ENCODE results near the gene EPHA7. TPM values are rescaled to one million over a fixed set of nuclear protein-coding genes. Genes with fewer than 3 reads are reported as not detected.

Gene EPHA7
- total RNA-seq, 6 experiments from 2014 or later, result 0.03 TPM; not detected in 5

DNA sequence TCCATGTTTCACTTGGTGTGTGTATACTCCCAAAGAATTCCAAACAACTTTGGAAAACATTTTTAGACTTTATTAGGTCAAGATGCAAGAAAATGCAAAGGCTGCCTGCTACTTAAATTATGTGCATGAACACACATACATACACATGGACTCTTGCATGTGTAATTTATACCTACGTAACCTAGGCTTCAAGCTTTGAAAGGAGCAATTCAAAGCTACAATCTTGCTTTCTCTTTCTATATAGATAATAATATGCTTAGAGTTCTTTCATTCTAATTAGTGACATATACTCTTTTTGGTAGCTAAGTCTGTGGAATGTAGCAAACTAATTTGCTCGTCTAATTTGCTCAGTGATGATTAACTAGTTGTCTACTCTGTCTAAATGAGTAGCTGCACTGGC is 146.5 kb downstream of the EPHA7 start:
- Mint-ChIP-seq H3K4me1 (ENCODE audit: low read depth) (no peaks in the 10 kb centered on the region), H3K27me3 (ENCODE audit: insufficient read depth) (no peaks in the 10 kb centered on the region)

GRCh38 chr6:93272211-93272610 is 147.1 kb downstream of the EPHA7 start:
- DNase-seq, result no peak
- no peak overlapping the region for H3K4me3 Mint-ChIP-seq
- no peaks in the 10 kb centered on the region for H3K36me3 Mint-ChIP-seq (ENCODE audit: low read depth)
- H3K27me3 Mint-ChIP-seq (ENCODE audit: insufficient read depth), result no peaks in the 10 kb centered on the region
- no peak overlapping the region for H3K27ac Mint-ChIP-seq
- peaks cover 15% of the 10 kb centered on the region for H3K9me3 Mint-ChIP-seq
- no peaks in the 10 kb centered on the region for H3K4me1 Mint-ChIP-seq (ENCODE audit: low read depth)
- TF ChIP-seq CTCF (IDR thresholded peaks at IDR 0.05), result no peak

More for the DNA sequence above, 146.5 kb downstream of the EPHA7 start:
- Mint-ChIP-seq H3K9me3 (peaks cover 22% of the 10 kb centered on the region), H3K27ac (no peak overlapping the region), H3K4me3 (no peak overlapping the region), H3K36me3 (ENCODE audit: low read depth) (no peaks in the 10 kb centered on the region)
- no peak for TF ChIP-seq CTCF (IDR thresholded peaks at IDR 0.05)
- DNase-seq, result no peak

DNA sequence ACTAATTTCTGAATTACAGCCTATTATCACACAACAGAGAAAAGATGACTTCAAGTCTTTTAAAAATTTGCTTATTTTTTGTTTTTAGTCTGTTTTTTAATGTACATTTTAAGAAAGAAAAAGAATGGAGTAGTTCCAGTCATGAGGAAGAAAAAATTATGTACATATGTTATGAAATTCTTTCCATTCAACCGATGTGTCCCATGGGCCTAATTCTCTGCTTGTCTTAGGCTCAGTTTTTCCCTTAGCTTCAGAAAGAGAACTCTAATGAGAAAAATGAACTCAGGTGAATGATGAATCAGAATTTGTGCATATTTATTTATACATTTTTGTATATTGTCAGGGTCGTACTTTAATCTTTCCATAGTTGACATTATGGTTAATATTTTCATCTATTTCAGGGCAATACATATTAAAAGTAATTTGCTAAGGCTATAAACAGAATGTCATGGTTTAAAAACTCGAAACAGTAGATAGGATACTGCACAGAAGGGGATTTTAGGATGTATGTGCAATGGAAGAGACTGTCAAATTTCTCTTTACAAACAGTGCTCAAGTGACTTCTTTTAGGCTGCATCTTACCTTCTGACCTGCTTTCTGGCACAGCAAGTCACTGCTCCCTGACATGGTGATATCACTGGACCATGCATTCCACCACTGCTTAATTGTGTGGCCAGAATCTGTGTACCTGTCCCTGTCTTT is 153.1 kb downstream of the EPHA7 start:
- Mint-ChIP-seq H3K4me3 (no peak overlapping the region), H3K27ac (no peak overlapping the region), H3K36me3 (ENCODE audit: low read depth) (no peaks in the 10 kb centered on the region), H3K27me3 (ENCODE audit: insufficient read depth) (no peaks in the 10 kb centered on the region), H3K9me3 (no peaks in the 10 kb centered on the region; the same call in 1 of the 2 replicates), H3K4me1 (ENCODE audit: low read depth) (no peaks in the 10 kb centered on the region)
- DNase-seq, result no peak
- TF ChIP-seq CTCF (IDR thresholded peaks at IDR 0.05), result no peak

GRCh38 chr6:93260881-93261280 is 158.5 kb downstream of the EPHA7 start:
- H3K9me3 Mint-ChIP-seq, result peaks cover 7% of the 10 kb centered on the region
- H3K4me3 Mint-ChIP-seq, result no peak overlapping the region
- TF ChIP-seq CTCF (IDR thresholded peaks at IDR 0.05), result no peak
- no peak overlapping the region for H3K27ac Mint-ChIP-seq
- H3K27me3 Mint-ChIP-seq (ENCODE audit: insufficient read depth), result no peaks in the 10 kb centered on the region
- DNase-seq, result no peak
- H3K36me3 Mint-ChIP-seq (ENCODE audit: low read depth), result no peaks in the 10 kb centered on the region
- H3K4me1 Mint-ChIP-seq (ENCODE audit: low read depth), result no peaks in the 10 kb centered on the region

DNA sequence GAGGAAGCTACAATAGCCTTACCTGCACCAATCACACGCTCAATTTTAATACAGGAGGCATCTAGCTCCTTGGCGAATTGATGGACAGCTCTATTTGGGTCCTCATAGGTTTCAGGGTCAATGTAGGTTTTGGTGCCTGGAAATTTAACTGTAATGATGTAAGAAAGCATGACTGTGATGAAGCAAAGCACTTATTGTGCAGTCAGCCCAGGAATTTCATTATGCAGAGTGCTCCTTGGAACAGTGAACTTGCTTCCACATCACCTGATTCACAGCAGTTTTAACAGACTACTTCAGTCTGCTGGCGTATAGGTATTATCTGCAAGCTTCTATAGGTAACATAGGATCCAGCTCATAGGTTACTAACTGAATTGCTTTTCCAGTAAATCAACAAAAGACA is 160.0 kb downstream of the EPHA7 start:
- Mint-ChIP-seq H3K9me3 (peaks cover 13% of the 10 kb centered on the region), H3K4me3 (no peak overlapping the region), H3K27ac (no peak overlapping the region), H3K27me3 (ENCODE audit: insufficient read depth) (no peaks in the 10 kb centered on the region; the same call in 1 of the 2 replicates), H3K36me3 (ENCODE audit: low read depth) (no peaks in the 10 kb centered on the region), H3K4me1 (ENCODE audit: low read depth) (no peaks in the 10 kb centered on the region)
- no peak for TF ChIP-seq CTCF (IDR thresholded peaks at IDR 0.05)
- no peak for DNase-seq
